Mesendoderm (in vitro differentiated cells): Measurements from ENCODE around the gene EYS.
A peak's percentile ranks its signal among the peaks of the same experiment; 100 is the strongest.

Experiments used
- DNase-seq: peaks from one replicate; pipeline ENCODE4 v3.0.0; 2013
- H2AK5ac ChIP-seq: 2 replicates; pipeline ENCODE4 v1.6.1; 2013; ENCODE audit warnings: low read length, inconsistent platforms
- H2BK120ac ChIP-seq: 2 replicates; pipeline ENCODE4 v1.6.1; 2013; ENCODE audit warnings: low read depth, mild to moderate bottlenecking, low read length, moderate library complexity, mixed read lengths
- H2BK15ac ChIP-seq: replicated peaks from 2 replicates; pipeline ENCODE4 v1.6.1; 2013; ENCODE audit warnings: low read depth, mild to moderate bottlenecking, moderate library complexity
- H2BK5ac ChIP-seq: 2 replicates; pipeline ENCODE4 v1.6.1; 2013; ENCODE audit warnings: low read length, inconsistent platforms
- H3K18ac ChIP-seq: 2 replicates; pipeline ENCODE4 v1.6.1; 2013; ENCODE audit warnings: mild to moderate bottlenecking, low read length, mixed read lengths
- H3K23ac ChIP-seq: one replicate; pipeline ENCODE4 v1.6.1; 2013; ENCODE audit warnings: low read length
- H3K27ac ChIP-seq: 2 replicates; pipeline ENCODE4 v1.5.1; 2013; ENCODE audit warnings: low read depth, mild to moderate bottlenecking, inconsistent platforms, low read length, moderate library complexity
- H3K27me3 ChIP-seq: 2 replicates; pipeline ENCODE4 v1.6.1; 2013; ENCODE audit warnings: low read length, control low read depth, mild to moderate bottlenecking, inconsistent platforms; ENCODE audit not compliant: insufficient read depth, poor library complexity
- H3K36me3 ChIP-seq: 2 replicates; pipeline ENCODE4 v1.6.1; 2013; ENCODE audit warnings: low read length, inconsistent platforms; ENCODE audit not compliant: control insufficient read depth, insufficient read depth
- H3K4ac ChIP-seq: one replicate; pipeline ENCODE4 v1.6.1; 2013; ENCODE audit warnings: low read depth, mild to moderate bottlenecking, low read length, moderate library complexity
- H3K4me1 ChIP-seq: 2 replicates; pipeline ENCODE4 v1.6.1; 2013; ENCODE audit warnings: low read depth, low read length, inconsistent platforms; ENCODE audit not compliant: control insufficient read depth
- H3K4me2 ChIP-seq: 2 replicates; pipeline ENCODE4 v1.6.1; 2013; ENCODE audit warnings: low read length
- H3K4me3 ChIP-seq: 2 replicates; pipeline ENCODE4 v1.5.1; 2013; ENCODE audit warnings: mild to moderate bottlenecking, low read length
- H3K56ac ChIP-seq: one replicate; pipeline ENCODE4 v1.6.1; 2013; ENCODE audit warnings: low read length
- H3K79me1 ChIP-seq: 2 replicates; pipeline ENCODE4 v1.6.1; 2013; ENCODE audit warnings: low read length, inconsistent platforms
- H3K79me2 ChIP-seq: 2 replicates; pipeline ENCODE4 v1.6.1; 2013; ENCODE audit warnings: mild to moderate bottlenecking, low read length; ENCODE audit not compliant: control insufficient read depth, insufficient read depth
- H3K9ac ChIP-seq: 2 replicates; pipeline ENCODE4 v1.6.1; 2013; ENCODE audit warnings: low read length, inconsistent platforms
- H4K5ac ChIP-seq: one replicate; pipeline ENCODE4 v1.6.1; 2013; ENCODE audit warnings: low read length
- H4K8ac ChIP-seq: one replicate; pipeline ENCODE4 v1.6.1; 2013; ENCODE audit warnings: low read depth, mild to moderate bottlenecking, control low read depth, low read length, moderate library complexity
- WGBS: extraction: QIAGEN DNeasy Blood & Tissue Kit; methylation state at CpG from one replicate; pipeline ENCODE4 v1.1.7; 2013; ENCODE audit warnings: low lambda C conversion rate, missing lambda C conversion rate; ENCODE audit not compliant: insufficient coverage; ENCODE audit errors: extremely low coverage; 5-methylcytosine and 5-hydroxymethylcytosine counted together

Gene EYS

DNA sequence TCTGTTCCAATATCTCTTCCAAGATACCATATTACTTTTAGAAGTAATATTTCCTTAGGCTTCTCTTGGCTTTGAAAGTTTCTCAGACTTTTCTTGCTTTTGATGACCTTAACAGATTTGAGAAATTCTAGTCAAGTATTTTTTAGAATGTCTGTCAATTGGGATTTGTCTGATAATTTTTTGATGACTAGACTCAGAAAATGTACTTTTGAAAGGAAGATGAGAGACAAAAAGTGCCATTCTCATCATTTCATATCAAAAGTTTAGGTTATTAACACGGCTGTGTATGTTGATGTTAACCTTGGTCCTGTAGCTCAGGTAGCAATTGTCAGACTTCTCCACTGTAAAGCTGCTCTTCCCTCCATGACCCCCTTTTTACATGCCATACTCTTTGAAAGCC, 651.5 kb downstream of the EYS start:
- no peak overlapping the region for H3K27ac ChIP-seq
- H2BK15ac ChIP-seq = no peak overlapping the region
- H3K36me3 ChIP-seq = no peaks in the 10 kb centered on the region
- WGBS = no CpG with 5 or more reads among the region's 1 CpG
- no peak overlapping the region for H3K23ac ChIP-seq
- no peak overlapping the region for H2BK5ac ChIP-seq
- no peak overlapping the region for H2BK120ac ChIP-seq
- no peak overlapping the region for H3K4ac ChIP-seq
- DNase-seq = no peak
- no peaks in the 10 kb centered on the region for H3K4me1 ChIP-seq
- H3K79me2 ChIP-seq = no peaks in the 10 kb centered on the region
- H3K79me1 ChIP-seq = no peaks in the 10 kb centered on the region
- H3K56ac ChIP-seq = no peak overlapping the region
- H3K18ac ChIP-seq = no peak overlapping the region
- no peaks in the 10 kb centered on the region for H3K27me3 ChIP-seq
- H2AK5ac ChIP-seq = no peak overlapping the region
- H3K4me3 ChIP-seq = no peak overlapping the region
- H4K5ac ChIP-seq = no peak overlapping the region
- H3K9ac ChIP-seq = no peak overlapping the region
- H4K8ac ChIP-seq = no peak overlapping the region
- H3K4me2 ChIP-seq = no peak overlapping the region

DNA sequence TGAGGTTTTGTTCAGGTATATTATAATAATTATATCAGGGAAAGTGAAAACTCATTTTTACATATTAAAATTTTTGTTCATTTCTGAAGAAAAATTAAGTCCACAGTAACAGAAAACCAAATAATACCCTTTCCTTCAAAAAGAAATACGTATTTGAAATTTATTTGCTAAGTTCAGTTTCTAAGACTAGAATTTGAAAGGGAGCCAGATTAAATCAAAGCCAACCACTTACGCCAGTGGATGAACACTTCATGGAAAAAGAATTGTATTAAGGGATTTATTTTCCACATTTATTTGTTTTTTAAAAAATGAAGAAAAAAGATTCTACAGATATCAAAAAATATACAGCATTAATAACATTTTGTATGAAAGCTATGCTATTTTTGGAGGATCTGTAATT, 654.4 kb downstream of the EYS start:
- Histone ChIP-seq H4K8ac (no peak overlapping the region), H2BK15ac (no peak overlapping the region), H3K4me3 (no peak overlapping the region), H4K5ac (no peak overlapping the region), H3K27ac (no peak overlapping the region), H2BK120ac (no peak overlapping the region), H3K9ac (no peak overlapping the region), H3K79me1 (no peaks in the 10 kb centered on the region), H3K23ac (no peak overlapping the region), H3K4me2 (no peak overlapping the region), H2AK5ac (no peak overlapping the region), H3K79me2 (no peaks in the 10 kb centered on the region), H3K4ac (no peak overlapping the region), H3K4me1 (no peaks in the 10 kb centered on the region), H3K36me3 (no peaks in the 10 kb centered on the region), H2BK5ac (no peak overlapping the region), H3K18ac (no peak overlapping the region), H3K56ac (no peak overlapping the region), H3K27me3 (no peaks in the 10 kb centered on the region)
- DNase-seq = no peak
- WGBS = no CpG with 5 or more reads among the region's 2 CpGs

GRCh38 chr6:65045801-65046200, 661.2 kb downstream of the EYS start:
- Histone ChIP-seq H3K4ac (no peak overlapping the region), H2BK5ac (no peak overlapping the region)

DNA sequence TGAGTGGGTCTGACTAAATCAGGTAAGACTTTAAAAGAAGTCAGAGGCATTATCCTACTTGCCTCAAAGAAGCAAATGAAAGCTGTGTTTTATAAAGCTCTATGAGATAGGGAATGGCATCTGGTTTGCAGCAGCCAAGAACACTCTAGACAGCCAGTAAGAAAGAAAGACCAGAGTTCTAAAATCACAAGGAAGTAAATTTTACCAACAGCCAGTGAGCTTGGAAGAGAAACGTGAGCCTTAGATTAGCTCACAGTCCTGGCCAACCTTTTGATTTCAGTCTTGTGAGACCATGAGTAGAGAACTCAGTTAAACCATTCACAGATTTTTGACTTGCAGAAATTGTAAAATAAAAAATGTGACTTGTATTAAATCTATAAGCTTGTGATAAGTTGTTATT, 693.0 kb downstream of the EYS start:
- H3K56ac ChIP-seq = no peak overlapping the region
- H2BK5ac ChIP-seq = no peak overlapping the region

More at GRCh38 chr6:65045801-65046200, 661.2 kb downstream of the EYS start:
- no peaks in the 10 kb centered on the region for H3K4me1 ChIP-seq
- H2BK15ac ChIP-seq = no peak overlapping the region
- H3K27ac ChIP-seq = no peak overlapping the region
- H3K79me1 ChIP-seq = no peaks in the 10 kb centered on the region
- no peak overlapping the region for H3K18ac ChIP-seq
- no peak overlapping the region for H4K5ac ChIP-seq
- no peaks in the 10 kb centered on the region for H3K36me3 ChIP-seq
- no peaks in the 10 kb centered on the region for H3K27me3 ChIP-seq
- no peak overlapping the region for H3K56ac ChIP-seq
- H3K4me3 ChIP-seq = no peak overlapping the region
- H3K4me2 ChIP-seq = no peak overlapping the region
- no peak for DNase-seq
- no peak overlapping the region for H4K8ac ChIP-seq
- no peak overlapping the region for H3K23ac ChIP-seq
- H2AK5ac ChIP-seq = no peak overlapping the region
- no peak overlapping the region for H3K9ac ChIP-seq
- no peaks in the 10 kb centered on the region for H3K79me2 ChIP-seq
- H2BK120ac ChIP-seq = no peak overlapping the region

DNA sequence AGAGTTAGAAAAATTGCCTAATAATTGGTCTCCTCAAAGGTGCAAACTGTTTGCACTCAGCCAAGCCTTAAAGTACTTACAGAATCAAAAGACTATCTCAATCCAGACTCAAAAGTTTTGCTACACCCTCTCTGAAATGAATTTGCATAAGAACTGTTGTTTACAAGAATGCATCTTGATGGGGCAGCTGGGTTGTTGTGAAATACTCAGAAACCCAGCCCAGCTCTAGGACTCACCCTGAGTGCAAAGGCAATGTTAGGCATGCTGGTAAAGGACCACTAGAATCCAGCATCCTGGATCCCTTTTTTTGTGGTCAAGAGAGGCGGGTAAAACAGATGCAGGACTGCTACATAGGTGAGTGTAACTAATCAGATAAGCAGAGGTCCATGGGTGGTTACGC, 700.2 kb downstream of the EYS start:
- Histone ChIP-seq H2AK5ac (no peak overlapping the region), H3K56ac (no peak overlapping the region), H3K4me3 (no peak overlapping the region), H3K9ac (no peak overlapping the region), H3K27ac (peak overlapping the region; percentile 37), H3K18ac (no peak overlapping the region), H2BK15ac (no peak overlapping the region), H3K4me1 (no peaks in the 10 kb centered on the region), H3K36me3 (no peaks in the 10 kb centered on the region), H3K23ac (no peak overlapping the region), H4K8ac (no peak overlapping the region), H3K4me2 (no peak overlapping the region), H3K79me1 (no peaks in the 10 kb centered on the region), H2BK5ac (no peak overlapping the region), H2BK120ac (no peak overlapping the region), H3K4ac (peak overlapping the region; percentile 31), H3K27me3 (no peaks in the 10 kb centered on the region), H3K79me2 (no peaks in the 10 kb centered on the region), H4K5ac (no peak overlapping the region)
- no CpG with 5 or more reads among the region's 2 CpGs for WGBS
- peak; percentile 78 for DNase-seq

More for the DNA sequence above, 693.0 kb downstream of the EYS start:
- H2AK5ac ChIP-seq = no peak overlapping the region
- H3K27me3 ChIP-seq = no peaks in the 10 kb centered on the region
- H3K4me1 ChIP-seq = no peaks in the 10 kb centered on the region
- H3K4ac ChIP-seq = no peak overlapping the region
- no peak overlapping the region for H3K9ac ChIP-seq
- no peaks in the 10 kb centered on the region for H3K79me1 ChIP-seq
- H3K23ac ChIP-seq = no peak overlapping the region
- no peaks in the 10 kb centered on the region for H3K36me3 ChIP-seq
- H3K4me3 ChIP-seq = no peak overlapping the region
- no peak overlapping the region for H2BK120ac ChIP-seq
- DNase-seq = no peak
- H4K5ac ChIP-seq = no peak overlapping the region
- no peak overlapping the region for H4K8ac ChIP-seq
- H2BK15ac ChIP-seq = no peak overlapping the region
- no peaks in the 10 kb centered on the region for H3K79me2 ChIP-seq
- no peak overlapping the region for H3K27ac ChIP-seq
- H3K18ac ChIP-seq = no peak overlapping the region
- H3K4me2 ChIP-seq = no peak overlapping the region
- WGBS = no CpG with 5 or more reads among the region's 1 CpG

GRCh38 chr6:65004283-65004682, 702.7 kb downstream of the EYS start:
- WGBS = no CpG with 5 or more reads among the region's 4 CpGs
- Histone ChIP-seq H3K4ac (no peak overlapping the region), H3K23ac (no peak overlapping the region), H4K5ac (no peak overlapping the region), H3K27ac (no peak overlapping the region), H3K27me3 (no peaks in the 10 kb centered on the region), H3K4me2 (no peak overlapping the region), H2BK120ac (no peak overlapping the region), H3K79me2 (no peaks in the 10 kb centered on the region), H4K8ac (no peak overlapping the region), H3K36me3 (no peaks in the 10 kb centered on the region), H3K56ac (no peak overlapping the region), H2AK5ac (no peak overlapping the region), H3K4me3 (no peak overlapping the region), H2BK15ac (no peak overlapping the region), H3K4me1 (no peaks in the 10 kb centered on the region), H2BK5ac (no peak overlapping the region), H3K18ac (no peak overlapping the region), H3K9ac (no peak overlapping the region), H3K79me1 (no peaks in the 10 kb centered on the region)
- DNase-seq = no peak
